SK-N-MC (cell line): ENCODE measurements around the gene CRY2.

ENCODE experiments used
- EZH2 ChIP-seq: fragments of 200-600 bp; sonication (generic); IDR thresholded peaks from one replicate; pipeline ENCODE4 v1.6.1; 2017; ENCODE audit warnings: antibody characterized with exemption
- FOXP2 ChIP-seq: optimal IDR thresholded peaks from 2 replicates; pipeline ENCODE3; 2011; ENCODE audit warnings: mild to moderate bottlenecking, moderate library complexity; ENCODE audit not compliant: insufficient read depth; ENCODE audit errors: extremely low read length, control extremely low read depth
- POLR2AphosphoS5 ChIP-seq: IDR thresholded peaks from 2 replicates; pipeline ENCODE4 v1.6.1; 2012; ENCODE audit warnings: mild to moderate bottlenecking, low read depth, low read length, borderline replicate concordance

DNA sequence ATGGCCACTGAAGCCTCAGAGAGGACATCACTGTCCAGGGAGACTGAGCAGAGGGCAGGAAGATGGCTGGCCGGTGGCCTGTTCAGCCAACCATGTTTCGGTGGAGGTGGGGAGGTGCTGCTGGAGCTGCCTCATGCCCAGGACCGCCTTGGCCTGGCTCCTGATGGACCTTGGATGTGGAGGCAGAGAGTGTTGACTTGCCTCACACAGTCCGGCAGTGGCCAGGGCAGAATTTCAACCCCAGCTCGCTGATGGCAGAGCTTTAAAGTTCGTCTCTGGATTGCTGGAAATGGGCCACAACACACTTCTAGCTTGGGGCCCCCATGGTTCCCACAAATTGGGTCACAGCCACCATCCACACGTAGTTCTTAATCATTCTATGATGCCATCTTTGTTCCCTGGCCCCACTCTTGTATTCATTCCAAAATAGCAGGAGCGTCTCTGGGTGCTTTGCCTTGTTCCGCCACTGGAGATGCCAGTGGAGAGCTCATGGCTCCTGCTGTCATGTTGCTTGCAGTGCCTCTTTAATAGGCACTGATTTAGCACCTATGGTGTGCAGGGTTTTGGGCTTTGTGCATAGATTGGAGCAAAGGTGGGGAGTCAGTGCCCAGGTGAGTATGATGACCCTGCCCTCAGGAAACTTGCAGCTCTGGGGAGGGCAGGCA is 43.7 kb downstream of the CRY2 start:
- no peak for TF ChIP-seq POLR2AphosphoS5
- TF ChIP-seq EZH2: no peak
- no peak for TF ChIP-seq FOXP2
